GM21423 (cell line): ENCODE measurements around the gene POLH.
"Not testable (repeated sequence)": the region's sequence is repeated elsewhere in the genome, so short reads cannot be mapped to it uniquely, and the experiment has no call there.

Source experiments
- ATAC-seq: cut with Tn5 transposase; IDR thresholded peaks from one replicate; pipeline ENCODE4 v1.9.1; 2021; ENCODE audit warnings: mild to moderate bottlenecking, moderate library complexity; ENCODE audit not compliant: unreplicated experiment

Gene POLH

GRCh38 chr6:43575772-43576551, at the start of gene POLH, which contains the start of gene XPO5:
TSS of gene POLH (plus strand) at chr6:43576185. CDS start at chr6:43582320, 6,135 bp downstream.
TSS of gene XPO5 (minus strand) at chr6:43576038. CDS start at chr6:43575864, 174 bp downstream.
- ATAC-seq = peak; percentile 96

- no peak for ATAC-seq
These were observed 43.8 kb upstream of the POLH start for GRCh38 chr6:43532201-43532600.

DNA sequence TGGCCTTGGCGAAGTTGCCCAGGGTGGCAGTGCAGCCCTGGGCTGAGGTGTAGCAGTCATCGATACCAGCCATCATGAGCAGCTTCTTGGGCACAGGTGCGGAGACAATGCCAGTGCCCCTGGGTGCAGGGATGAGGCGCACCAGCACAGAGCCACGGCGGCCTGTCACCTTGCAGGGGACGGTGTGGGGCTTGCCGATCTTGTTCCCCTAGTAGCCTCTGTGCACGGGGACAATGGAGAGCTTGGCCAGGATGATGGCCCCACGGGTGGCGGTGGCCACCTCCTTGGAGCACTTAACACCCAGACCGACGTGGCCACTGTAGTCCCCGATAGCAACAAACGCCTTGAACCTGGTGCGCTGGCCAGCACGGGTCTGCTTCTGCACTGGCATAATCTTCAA, 37.0 kb upstream of the POLH start:
- not testable (repeated sequence) for ATAC-seq

DNA sequence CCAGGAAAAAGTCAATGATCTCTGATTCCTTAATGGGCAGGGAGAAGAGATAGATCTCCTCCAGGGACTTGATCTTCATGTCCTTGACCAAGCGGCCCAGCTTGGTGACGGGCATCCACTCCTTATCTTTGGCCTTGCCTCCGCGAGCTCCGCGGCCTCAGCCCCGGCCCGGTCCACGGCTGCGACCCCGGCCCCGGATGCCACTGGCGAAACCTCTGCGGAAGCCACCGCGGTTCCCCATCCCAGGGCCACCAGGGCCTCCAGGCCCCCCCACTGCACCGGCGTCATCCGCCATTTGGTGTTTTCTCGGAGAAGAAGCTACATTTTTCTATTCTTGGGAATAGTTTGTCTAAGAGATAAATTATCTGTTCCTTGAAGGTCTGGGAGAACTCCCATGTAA, 36.6 kb upstream of the POLH start:
- not testable (repeated sequence) for ATAC-seq

DNA sequence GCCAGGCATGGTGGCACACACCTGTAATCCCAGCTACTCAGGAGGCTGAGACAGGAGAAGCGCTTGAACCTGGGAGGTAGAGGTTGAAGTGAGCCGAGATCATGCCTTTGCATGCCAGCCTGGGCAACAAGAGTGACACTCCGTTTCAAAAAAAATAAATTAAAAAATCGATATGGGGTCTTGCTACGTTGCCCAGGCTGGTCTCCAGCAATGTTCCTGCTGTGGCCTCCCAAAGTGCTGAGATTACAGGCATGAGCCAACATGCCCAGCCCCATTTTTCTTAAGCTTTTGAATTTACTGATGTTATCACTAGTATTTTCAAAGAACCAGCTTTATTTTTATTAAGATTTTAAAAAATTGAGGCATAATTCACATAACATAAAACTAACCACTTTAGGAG, 35.5 kb upstream of the POLH start:
- ATAC-seq = no peak

- no peak for ATAC-seq
These were observed 34.1 kb upstream of the POLH start for GRCh38 chr6:43541774-43542471.

DNA sequence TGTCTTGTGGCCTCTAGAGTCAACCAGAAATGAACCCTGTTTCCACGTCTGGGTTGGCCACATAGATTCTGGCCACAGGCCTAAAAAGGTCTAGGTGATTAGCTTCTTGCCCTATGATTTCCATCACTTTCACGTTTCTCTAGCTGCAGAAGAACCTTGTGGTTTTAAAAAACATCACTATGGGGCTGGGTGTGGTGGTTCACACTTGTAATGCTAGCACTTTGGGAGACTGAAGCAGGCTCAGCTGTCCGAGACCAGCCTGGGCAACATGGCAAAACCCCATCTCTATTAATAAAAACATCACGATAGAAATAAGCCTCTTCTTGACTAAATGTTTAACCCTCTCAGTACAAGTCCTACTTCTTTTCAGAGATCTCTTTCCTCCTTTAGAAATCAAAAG, 31.5 kb upstream of the POLH start:
- no peak for ATAC-seq

GRCh38 chr6:43547222-43547621, 28.8 kb upstream of the POLH start:
- no peak for ATAC-seq

GRCh38 chr6:43557620-43558019, 18.4 kb upstream of the POLH start:
- not testable (repeated sequence) for ATAC-seq

DNA sequence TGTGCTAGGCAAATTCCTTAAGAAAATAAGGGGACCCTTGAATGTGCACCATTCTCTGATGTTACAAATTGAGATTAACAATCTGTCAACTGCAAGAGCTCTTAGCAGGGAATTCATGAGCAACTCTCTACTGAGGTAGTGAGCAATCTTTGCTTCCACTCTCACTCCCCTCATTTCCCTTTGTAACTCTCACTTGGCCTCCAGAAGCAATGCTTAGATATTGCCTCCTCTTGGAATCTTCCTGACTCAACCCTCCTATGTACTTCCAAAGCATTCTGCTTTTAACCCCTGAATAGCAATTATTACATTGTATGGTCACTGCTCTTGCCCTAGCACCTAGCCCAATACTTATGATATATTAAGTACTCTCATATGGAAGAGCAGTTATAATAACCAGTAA, 16.7 kb upstream of the POLH start:
- ATAC-seq = no peak

DNA sequence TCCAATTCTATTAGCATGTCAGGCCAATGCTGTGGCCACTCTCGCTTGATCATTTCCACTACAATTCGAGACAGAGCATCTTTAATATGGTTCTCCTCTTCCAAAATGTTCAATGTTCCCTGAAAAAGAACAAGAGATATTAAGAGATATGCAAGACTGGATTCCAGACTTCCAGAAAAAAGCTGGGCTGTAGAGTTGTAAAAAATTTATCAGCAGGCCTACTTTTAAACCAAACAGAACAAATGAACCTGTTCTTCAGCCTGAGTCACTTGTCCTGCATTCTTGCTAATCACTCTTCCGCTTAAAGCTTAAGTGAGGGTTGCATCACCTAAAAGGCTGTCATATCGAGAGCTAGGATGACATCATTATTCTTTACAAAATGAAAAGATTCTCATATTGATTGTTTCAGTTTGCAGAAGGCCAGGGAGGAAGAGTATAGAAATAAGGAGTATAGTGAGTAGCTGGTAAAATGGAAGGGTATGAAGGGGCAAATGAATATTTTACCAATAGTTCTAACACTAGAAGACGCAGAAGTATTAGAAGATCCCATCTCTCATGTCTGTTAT, 5.0 kb upstream of the POLH start:
- no peak for ATAC-seq

DNA sequence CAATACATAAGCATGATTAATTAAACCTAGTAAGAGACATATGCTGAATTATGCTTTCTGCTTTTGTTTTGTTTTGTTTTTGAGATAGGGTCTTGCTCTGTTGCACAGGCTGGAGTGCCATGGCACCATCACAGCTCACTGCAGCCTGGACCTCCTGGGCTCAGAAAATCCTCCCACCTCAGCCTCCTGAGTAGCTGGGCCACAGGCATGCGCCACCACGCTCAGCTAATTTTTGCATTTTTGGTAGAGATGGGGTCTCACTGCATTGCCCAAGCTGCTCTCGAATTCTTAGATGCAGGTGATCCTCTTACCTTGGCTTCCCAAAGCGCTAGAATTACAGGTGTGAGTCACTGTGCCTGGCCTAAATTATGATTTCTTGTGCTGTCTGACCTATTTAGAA, 4.0 kb upstream of the POLH start:
- ATAC-seq = no peak

- peak; percentile 24 for ATAC-seq
These were observed 747 bp upstream of the POLH start for GRCh38 chr6:43575105-43575771.

DNA sequence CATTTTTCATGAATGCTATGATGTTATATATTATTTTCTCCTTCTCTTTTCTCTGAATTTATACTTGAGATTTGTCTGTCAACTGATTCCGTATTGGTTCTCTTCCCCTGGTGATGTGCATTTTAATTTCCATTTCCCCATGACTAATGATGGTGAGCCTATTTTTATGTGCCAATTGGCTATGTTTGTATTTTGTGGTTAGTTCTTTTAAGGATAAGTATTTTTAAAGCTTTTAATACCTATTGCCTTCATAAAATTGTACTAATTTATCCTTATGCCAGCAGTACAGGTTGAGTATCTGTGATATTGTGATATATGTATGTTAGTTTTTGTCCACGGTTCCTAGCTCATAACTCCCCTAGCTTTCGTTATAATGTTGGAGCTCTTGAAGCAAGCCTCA, 2.8 kb downstream of the POLH start:
- no peak for ATAC-seq

DNA sequence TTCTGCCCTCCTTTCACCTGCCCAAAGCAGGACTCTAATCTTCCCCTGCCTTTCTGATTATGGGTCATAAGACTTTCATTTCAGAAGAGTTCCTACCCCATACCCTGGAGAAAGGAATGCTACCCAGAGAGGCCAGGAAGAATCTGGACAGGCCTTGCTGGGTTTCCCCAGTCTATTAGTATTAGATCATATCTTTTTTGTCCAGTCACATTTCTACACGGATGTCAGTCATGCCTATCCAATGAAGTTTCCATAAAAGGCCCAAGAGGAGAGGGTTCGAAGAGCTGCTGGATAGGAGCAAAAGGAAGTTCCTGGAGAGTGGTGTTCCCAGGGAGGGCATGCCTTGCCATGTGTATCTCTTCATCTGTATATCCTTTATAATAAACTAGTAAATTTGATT, 3.2 kb downstream of the POLH start:
- ATAC-seq = no peak

DNA sequence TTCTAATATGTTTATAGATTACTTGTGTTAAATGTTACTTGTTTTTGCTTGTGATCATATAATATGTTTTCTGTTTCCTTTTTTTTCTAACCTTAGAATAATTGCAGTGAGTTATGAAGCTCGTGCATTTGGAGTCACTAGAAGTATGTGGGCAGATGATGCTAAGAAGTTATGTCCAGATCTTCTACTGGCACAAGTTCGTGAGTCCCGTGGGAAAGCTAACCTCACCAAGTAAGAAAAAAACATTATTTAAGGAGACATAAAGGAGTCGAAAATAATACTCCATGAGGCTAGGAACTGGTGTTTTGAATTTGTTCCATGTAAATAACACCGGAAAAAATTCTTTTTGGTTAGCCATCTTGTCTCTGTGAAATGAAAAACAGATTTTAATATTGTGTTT, 6.9 kb downstream of the POLH start:
- ATAC-seq = no peak

GRCh38 chr6:43584892-43585570, 9.0 kb downstream of the POLH start:
- no peak for ATAC-seq

GRCh38 chr6:43588194-43588593, 12.2 kb downstream of the POLH start:
- ATAC-seq = no peak

DNA sequence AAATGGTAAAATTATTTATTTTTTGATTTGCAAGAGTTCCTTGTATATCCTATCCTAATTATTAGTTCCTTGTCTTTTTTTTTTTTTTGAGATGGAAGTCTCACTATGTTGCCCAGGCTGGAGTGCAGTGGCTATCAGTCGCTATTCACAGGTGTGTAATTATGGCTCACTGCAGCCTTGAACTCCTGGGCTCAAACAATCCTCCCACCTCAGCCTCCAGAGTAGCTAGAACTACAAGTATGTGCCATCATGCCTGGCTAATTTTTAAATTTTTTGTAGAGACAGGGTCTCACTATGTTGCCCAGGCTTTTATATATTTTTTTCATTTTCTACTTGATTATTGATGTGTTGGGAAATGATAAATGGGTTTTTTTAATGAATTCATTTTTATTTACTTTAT, 13.6 kb downstream of the POLH start:
- not testable (repeated sequence) for ATAC-seq

DNA sequence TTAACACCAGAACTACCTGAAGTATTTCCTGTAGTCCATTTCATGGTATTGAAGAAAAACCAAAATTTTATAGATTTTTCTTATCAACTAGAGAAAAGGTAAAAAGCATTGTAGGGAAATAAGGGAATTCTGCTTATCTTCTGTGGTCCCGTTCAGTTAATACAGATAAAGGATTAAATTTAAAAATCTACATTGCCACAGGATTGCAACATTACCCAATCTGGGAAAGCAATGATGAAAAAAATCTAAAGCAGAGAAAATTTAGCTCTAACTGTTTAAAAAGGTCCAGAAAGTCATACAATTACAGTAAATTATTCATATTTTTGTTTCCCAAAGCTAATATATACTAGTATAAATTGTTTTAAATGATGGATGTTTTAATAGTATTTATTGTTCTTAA, 18.0 kb downstream of the POLH start:
- ATAC-seq = no peak

- no peak for ATAC-seq
These were observed 24.6 kb downstream of the POLH start for GRCh38 chr6:43600595-43600994.
